HepG2 (cell line): ENCODE data around the gene NKD2. TPM values are rescaled to one million over a fixed set of nuclear protein-coding genes. Genes with fewer than 3 reads are reported as not detected.
A peak's percentile ranks its signal among the peaks of the same experiment; 100 is the strongest.

Experiments used
- ATAC-seq: fragments of 200-7000 bp; cut with Tn5 transposase; 3 replicates; pipeline ENCODE4 v1.9.1; 2020; ENCODE audit warnings: mild to moderate bottlenecking, moderate library complexity
- BruUV-seq: library from RNA; stranded (reverse); fragments of 400-500 nt; replicated peaks from 2 replicates; lab custom pipeline; 2021; lab: Mats Ljungman, UMichigan
- CTCF ChIA-PET: fragments of 300-600 bp; formaldehyde crosslinking; extraction: SDS; loops from one replicate; lab custom pipeline; 2021; ENCODE audit warnings: low total read pairs, inconsistent platforms, low intra/inter-chr PET ratio; lab: Yijun Ruan, JAX
- POLR2A ChIA-PET: fragments of 350-600 bp; sonication (Branson Sonifier 250); formaldehyde crosslinking; loops from one replicate; lab custom pipeline; 2020; ENCODE audit warnings: antibody characterized with exemption, inconsistent platforms; lab: Yijun Ruan, JAX
- DNase-seq: peaks from one replicate; pipeline ENCODE4 v3.0.0-alpha.2; 2015; ENCODE audit warnings: low spot score
- FAIRE-seq: peaks from 3 replicates; lab custom pipeline; 2011; peaks lifted over from hg19 to GRCh38; lab: Jason Lieb, UNC
- H2AFZ ChIP-seq: one replicate; pipeline ENCODE4 v1.6.1; 2011; ENCODE audit warnings: low read length, inconsistent platforms
- H3K27ac ChIP-seq: fragments of 300-600 bp; 3 replicates; pipeline ENCODE4 v1.8.0; 2011; ENCODE audit warnings: mixed run types, mild to moderate bottlenecking, mixed read lengths, low read length, inconsistent platforms; ENCODE audit not compliant: insufficient read depth; ENCODE audit errors: extremely low read length
- H3K27me3 ChIP-seq, 2 experiments: fragments of 200-600 bp in 1 of 2; 2 replicates in 1 of 2; 3 replicates in 1 of 2; pipeline versions ENCODE4 v1.6.0 to v1.8.0; 2011; ENCODE audit warnings: low read length in 2 of 2, mild to moderate bottlenecking in 2 of 2, moderate library complexity in 2 of 2, inconsistent platforms in 1 of 2; ENCODE audit not compliant: insufficient read depth in 2 of 2, control insufficient read depth in 1 of 2
- H3K36me3 ChIP-seq, 2 experiments: fragments of 200-600 bp in 1 of 2; replicated peaks in 1 of 2; 2 replicates in 1 of 2; 3 replicates in 1 of 2; pipeline versions ENCODE4 v1.5.1 to v1.8.0; 2011; ENCODE audit warnings: low read length in 2 of 2, inconsistent platforms in 1 of 2; ENCODE audit not compliant: insufficient read depth in 2 of 2, control insufficient read depth in 1 of 2
- H3K4me1 ChIP-seq: 2 replicates; pipeline ENCODE4 v1.5.1; 2012; ENCODE audit warnings: low read length, inconsistent platforms; ENCODE audit not compliant: insufficient read depth
- H3K4me2 ChIP-seq: 2 replicates; pipeline ENCODE4 v1.6.0; 2011; ENCODE audit warnings: low read depth, low read length, inconsistent platforms
- H3K4me3 ChIP-seq, 3 experiments: fragments of 200-600 bp in 1 of 3; sonication (generic), shearing (Covaris generic) in 1 of 3; replicated peaks in 1 of 3; 2 replicates each; pipeline ENCODE4 v1.5.1; 2011 to 2016; ENCODE audit warnings: low read length in 3 of 3, inconsistent platforms in 2 of 3, low read depth in 2 of 3, mild to moderate bottlenecking in 2 of 3, control low read depth in 1 of 3, mixed read lengths in 1 of 3; ENCODE audit not compliant: insufficient read depth in 1 of 3
- H3K79me2 ChIP-seq: one replicate; pipeline ENCODE4 v1.6.1; 2011; ENCODE audit warnings: low read length, inconsistent platforms; ENCODE audit not compliant: insufficient read depth
- H3K9ac ChIP-seq: 2 replicates; pipeline ENCODE4 v1.6.0; 2011; ENCODE audit warnings: mild to moderate bottlenecking, low read depth, low read length, inconsistent platforms; ENCODE audit not compliant: insufficient read depth
- H3K9me3 ChIP-seq: 2 replicates; pipeline ENCODE4 v1.5.1; 2012; ENCODE audit warnings: mild to moderate bottlenecking, low read length
- H4K20me1 ChIP-seq: 2 replicates; pipeline ENCODE4 v1.6.0; 2011; ENCODE audit warnings: inconsistent platforms, mild to moderate bottlenecking, low read length, moderate library complexity; ENCODE audit not compliant: insufficient read depth
- AGO2 ChIP-seq: fragments of 200-400 bp; formaldehyde crosslinking; optimal IDR thresholded peaks from 2 replicates; pipeline ENCODE3; 2017; ENCODE audit warnings: mild to moderate bottlenecking, low read depth, low read length, moderate library complexity
- ARNTL ChIP-seq: sonication (generic); formaldehyde crosslinking; IDR thresholded peaks from 2 replicates; pipeline ENCODE4 v1.4.0; 2020; ENCODE audit warnings: mild to moderate bottlenecking, missing genetic modification reagents
- CC2D1A ChIP-seq: sonication (generic); formaldehyde crosslinking; IDR thresholded peaks from 2 replicates; pipeline ENCODE4 v1.8.1; 2023; ENCODE audit warnings: mild to moderate bottlenecking, missing genetic modification reagents
- WGBS: methylation state at CpG from one replicate; pipeline ENCODE4 v1.1.6; 2017; ENCODE audit warnings: low lambda C conversion rate; 5-methylcytosine and 5-hydroxymethylcytosine counted together
- in situ Hi-C: cut with HindIII; loops from 2 replicates; pipeline ENCODE4 v1.10.0; 2017; ENCODE audit warnings: low pct_unique_long_range_greater_than_20kb; ENCODE audit not compliant: extremely low pct_ligation_motif_present
- intact Hi-C: fragments of 100-400 bp; cut with micrococcal nuclease; formaldehyde crosslinking; loops from one replicate; pipeline ENCODE4 v1.10.0; 2022; ENCODE audit not compliant: unreplicated experiment
- polyA plus RNA-seq, 8 experiments: library from polyadenylated mRNA; depleted of rRNA in 3 of 8; stranded (reverse) in 7 of 8; unstranded in 1 of 8; fragments of >200 nt; fragmentation: Illumina TruSeq in 4 of 8; extraction: Trizol in 4 of 8; gene quantifications; 2 replicates each; pipeline versions ENCODE4 v1.2.1 to v1.2.3, GENCODE V29; 2011 to 2016; ENCODE audit warnings: low read depth in 4 of 8, missing spikeins in 1 of 8, mixed read lengths in 1 of 8; ENCODE audit not compliant: insufficient read depth in 1 of 8
- total RNA-seq, 5 experiments: library from RNA; depleted of rRNA; stranded (reverse); fragments of >200 nt; fragmentation: Illumina TruSeq; extraction: Trizol; gene quantifications; 2 replicates each; pipeline ENCODE4 v1.2.3, GENCODE V29; 2016; ENCODE audit warnings: low read depth in 1 of 5

The NKD2 gene
- total and polyA plus RNA-seq, 2 of the 13 experiments (the other 11 are each of a cell fraction or from before 2014, with no cell fraction given), result 0.53 to 0.82 TPM

- H3K27ac ChIP-seq, result no peak overlapping the region
- no peaks in the 10 kb centered on the region for H4K20me1 ChIP-seq
- ChIA-PET CTCF (no interaction called here), POLR2A (no interaction called here)
- no peak overlapping the region for H3K9ac ChIP-seq
- no peaks in the 10 kb centered on the region for H3K27me3 ChIP-seq
- FAIRE-seq (no peak), DNase-seq (no peak), ATAC-seq (no peak)
- WGBS, result 98% methylated on average over 27 of the region's 39 CpGs
- TF ChIP-seq AGO2, result peak; percentile 7
- no peak for TF ChIP-seq CC2D1A (CRISPR knock-in tag)
- in situ Hi-C loops, result no loop called here
- H3K36me3 ChIP-seq, result peaks cover 34 to 70% of the 10 kb centered on the region in 2 experiments
- no TSS peak for BruUV-seq
- H3K9me3 ChIP-seq, result no peaks in the 10 kb centered on the region
- no peaks in the 10 kb centered on the region for H3K79me2 ChIP-seq
- H2AFZ ChIP-seq, result no peak overlapping the region
- H3K4me3 ChIP-seq, result no peak overlapping the region
- intact Hi-C loops, result loop anchor here (10.0 kb wide), 1 partner anchor 89 kb away; no protein-coding TSS in a partner anchor
- no peaks in the 10 kb centered on the region for H3K4me1 ChIP-seq
- no peak overlapping the region for H3K4me2 ChIP-seq
Measured at GRCh38 chr5:1055896-1056610, 47.5 kb downstream of the NKD2 start.

- POLR2A ChIA-PET, result no interaction called here
- TF ChIP-seq ARNTL (CRISPR knock-in tag) (no peak), AGO2 (peak; percentile 19)
- no peaks in the 10 kb centered on the region for H3K27me3 ChIP-seq
- intact Hi-C loops, result loop anchor here (10.0 kb wide), 1 partner anchor 88 kb away; no protein-coding TSS in a partner anchor
- H3K4me1 ChIP-seq, result no peaks in the 10 kb centered on the region
- H3K27ac ChIP-seq, result no peak overlapping the region
- H3K79me2 ChIP-seq, result no peaks in the 10 kb centered on the region
- BruUV-seq, result no TSS peak
- H3K9me3 ChIP-seq, result no peaks in the 10 kb centered on the region
- no peak overlapping the region for H2AFZ ChIP-seq
- no peak for ATAC-seq
- in situ Hi-C loops, result no loop called here
- no peak for FAIRE-seq
- no peaks in the 10 kb centered on the region for H4K20me1 ChIP-seq
- DNase-seq, result no peak
- H3K36me3 ChIP-seq, result peaks cover 33 to 67% of the 10 kb centered on the region in 2 experiments
- H3K4me3 ChIP-seq, result no peak overlapping the region
- no peak overlapping the region for H3K9ac ChIP-seq
- WGBS, result 99% methylated on average over 13 of the region's 27 CpGs
- CTCF ChIA-PET, result no interaction called here
- no peak overlapping the region for H3K4me2 ChIP-seq
Measured at GRCh38 chr5:1056611-1057484, 48.2 kb downstream of the NKD2 start.
